ENCODE data around the gene VSTM2L. TPM values are rescaled to one million over a fixed set of nuclear protein-coding genes. Genes with fewer than 3 reads are reported as not detected.
A peak's percentile ranks its signal among the peaks of the same experiment; 100 is the strongest.

VSTM2L gene
- total RNA-seq, 1 donor from 2014 or later: 6.2 TPM

GRCh38 chr20:37922016-37922415, 19.1 kb downstream of the VSTM2L start:
- DNase-seq (ENCODE audit: low spot score, unreplicated experiment): no peak
- no peak overlapping the region for H3K4me3 Mint-ChIP-seq (ENCODE audit: low read depth)
- H3K27me3 Mint-ChIP-seq: peaks cover 14% of the 10 kb centered on the region
- no peaks in the 10 kb centered on the region for H3K9me3 Mint-ChIP-seq (ENCODE audit: low read depth)
- no peak for TF ChIP-seq CTCF (IDR thresholded peaks at IDR 0.05; ENCODE audit: unreplicated experiment)
- H3K4me1 Mint-ChIP-seq (ENCODE audit: low read depth): no peaks in the 10 kb centered on the region
- H3K36me3 Mint-ChIP-seq (ENCODE audit: insufficient read depth): no peaks in the 10 kb centered on the region
- H3K27ac Mint-ChIP-seq: no peak overlapping the region

GRCh38 chr20:37925265-37926165, 22.6 kb downstream of the VSTM2L start:
- no peaks in the 10 kb centered on the region for H3K36me3 Mint-ChIP-seq (ENCODE audit: insufficient read depth)
- H3K4me3 Mint-ChIP-seq (ENCODE audit: low read depth): no peak overlapping the region
- H3K4me1 Mint-ChIP-seq (ENCODE audit: low read depth): peaks cover 6% of the 10 kb centered on the region
- TF ChIP-seq CTCF (IDR thresholded peaks at IDR 0.05; ENCODE audit: unreplicated experiment): no peak
- peaks cover 6% of the 10 kb centered on the region for H3K27me3 Mint-ChIP-seq
- no peak overlapping the region for H3K27ac Mint-ChIP-seq
- H3K9me3 Mint-ChIP-seq (ENCODE audit: low read depth): no peaks in the 10 kb centered on the region
- no peak for DNase-seq (ENCODE audit: low spot score, unreplicated experiment)

GRCh38 chr20:37926612-37927011, 23.7 kb downstream of the VSTM2L start:
- Mint-ChIP-seq H3K36me3 (ENCODE audit: insufficient read depth) (no peaks in the 10 kb centered on the region), H3K9me3 (ENCODE audit: low read depth) (no peaks in the 10 kb centered on the region), H3K4me1 (ENCODE audit: low read depth) (peaks cover 9% of the 10 kb centered on the region), H3K27me3 (peaks cover 6% of the 10 kb centered on the region), H3K27ac (no peak overlapping the region), H3K4me3 (ENCODE audit: low read depth) (no peak overlapping the region)
- no peak for DNase-seq (ENCODE audit: low spot score, unreplicated experiment)
- no peak for TF ChIP-seq CTCF (IDR thresholded peaks at IDR 0.05; ENCODE audit: unreplicated experiment)

- TF ChIP-seq CTCF (IDR thresholded peaks at IDR 0.05; ENCODE audit: unreplicated experiment): no peak
- Mint-ChIP-seq H3K36me3 (ENCODE audit: insufficient read depth) (no peaks in the 10 kb centered on the region), H3K4me3 (ENCODE audit: low read depth) (no peak overlapping the region), H3K4me1 (ENCODE audit: low read depth) (peaks cover 10% of the 10 kb centered on the region), H3K27me3 (peaks cover 8% of the 10 kb centered on the region), H3K9me3 (ENCODE audit: low read depth) (no peaks in the 10 kb centered on the region), H3K27ac (no peak overlapping the region)
- no peak for DNase-seq (ENCODE audit: low spot score, unreplicated experiment)
These were observed 24.6 kb downstream of the VSTM2L start for GRCh38 chr20:37927410-37928095.

GRCh38 chr20:37928996-37929682, 26.2 kb downstream of the VSTM2L start:
- Mint-ChIP-seq H3K27ac (peak overlapping the region; percentile 2), H3K9me3 (ENCODE audit: low read depth) (no peaks in the 10 kb centered on the region), H3K36me3 (ENCODE audit: insufficient read depth) (no peaks in the 10 kb centered on the region)

More at GRCh38 chr20:37928996-37929682, 26.2 kb downstream of the VSTM2L start:
- no peak for TF ChIP-seq CTCF (IDR thresholded peaks at IDR 0.05; ENCODE audit: unreplicated experiment)
- Mint-ChIP-seq H3K27me3 (peaks cover 15% of the 10 kb centered on the region), H3K4me1 (ENCODE audit: low read depth) (peaks cover 17% of the 10 kb centered on the region), H3K4me3 (ENCODE audit: low read depth) (no peak overlapping the region)
- DNase-seq (ENCODE audit: low spot score, unreplicated experiment): no peak
